CD14-positive monocyte (primary cell): ENCODE results near the gene NIPBL. TPM values are rescaled to one million over a fixed set of nuclear protein-coding genes. Genes with fewer than 3 reads are reported as not detected.

Experiments used
- DNase-seq, 3 donors: peaks; one replicate each; pipeline ENCODE4 v3.0.0-alpha.2; 2011 to 2022
- H2AFZ ChIP-seq: 2 replicates; pipeline ENCODE4 v1.6.0; 2012; ENCODE audit warnings: mild to moderate bottlenecking, low read depth, low read length, inconsistent platforms; ENCODE audit not compliant: insufficient read depth, poor library complexity, severe bottlenecking
- H3K27ac ChIP-seq, 2 donors: 1 replicate in 1 of 2; 2 replicates in 1 of 2; pipeline ENCODE4 v1.5.1; 2012 to 2013; ENCODE audit warnings: low read length in 2 of 2, control low read depth in 1 of 2, inconsistent platforms in 1 of 2, low read depth in 1 of 2, mild to moderate bottlenecking in 1 of 2
- H3K27me3 ChIP-seq, 2 donors: one replicate each; pipeline versions ENCODE4 v1.6.0 to v1.6.1; 2011 to 2013; ENCODE audit warnings: low read length in 2 of 2; ENCODE audit not compliant: control insufficient read depth in 2 of 2, insufficient read depth in 2 of 2
- H3K36me3 ChIP-seq, 2 donors: replicated peaks in 1 of 2; 1 replicate in 1 of 2; 2 replicates in 1 of 2; pipeline versions ENCODE4 v1.5.1 to v1.6.1; 2012 to 2013; ENCODE audit warnings: low read length in 2 of 2, control low read depth in 1 of 2, inconsistent platforms in 1 of 2, mild to moderate bottlenecking in 1 of 2; ENCODE audit not compliant: insufficient read depth in 2 of 2, control insufficient read depth in 1 of 2
- H3K4me1 ChIP-seq, 2 donors: 1 replicate in 1 of 2; 2 replicates in 1 of 2; pipeline versions ENCODE4 v1.5.1 to v1.6.1; 2012 to 2013; ENCODE audit warnings: low read length in 2 of 2, control low read depth in 1 of 2, inconsistent platforms in 1 of 2, mild to moderate bottlenecking in 1 of 2, moderate library complexity in 1 of 2; ENCODE audit not compliant: insufficient read depth in 2 of 2, control insufficient read depth in 1 of 2
- H3K4me2 ChIP-seq: replicated peaks from 2 replicates; pipeline ENCODE3; 2012; ENCODE audit warnings: low read length, moderate library complexity, mild to moderate bottlenecking; ENCODE audit not compliant: poor library complexity, severe bottlenecking; ENCODE audit errors: extremely low read depth
- H3K4me3 ChIP-seq, 3 experiments: fragments of 200-600 bp in 1 of 3; sonication (generic) in 1 of 3; replicated peaks in 1 of 3; 1 replicate in 2 of 3; 2 replicates in 1 of 3; pipeline ENCODE4 v1.5.1; 2011 to 2013; ENCODE audit warnings: low read length in 3 of 3, mild to moderate bottlenecking in 3 of 3, control low read depth in 2 of 3, low read depth in 2 of 3, inconsistent platforms in 1 of 3, moderate library complexity in 1 of 3
- H3K79me2 ChIP-seq: 2 replicates; pipeline ENCODE4 v1.6.0; 2012; ENCODE audit warnings: mild to moderate bottlenecking, control low read depth, inconsistent platforms, low read length, moderate library complexity; ENCODE audit not compliant: insufficient read depth
- H3K9ac ChIP-seq: 2 replicates; pipeline ENCODE4 v1.6.0; 2017; ENCODE audit warnings: low read length, mild to moderate bottlenecking; ENCODE audit not compliant: insufficient read depth, poor library complexity, severe bottlenecking
- H3K9me3 ChIP-seq, 2 donors: replicated peaks in 1 of 2; 1 replicate in 1 of 2; 2 replicates in 1 of 2; pipeline versions ENCODE4 v1.5.1 to v1.6.1; 2012 to 2013; ENCODE audit warnings: low read length in 2 of 2, control low read depth in 1 of 2; ENCODE audit not compliant: control insufficient read depth in 1 of 2, insufficient read depth in 1 of 2
- H4K20me1 ChIP-seq: 2 replicates; pipeline ENCODE4 v1.6.0; 2012; ENCODE audit warnings: mild to moderate bottlenecking, low read length, control low read depth, moderate library complexity; ENCODE audit not compliant: insufficient read depth
- H3K27ac Mint-ChIP-seq, 7 donors: one replicate each; pipeline ENCODE4 v1.8.0; 2020; ENCODE audit warnings: mild to moderate bottlenecking in 7 of 7, mixed read lengths in 7 of 7, moderate library complexity in 6 of 7, inconsistent platforms in 2 of 7
- H3K27me3 Mint-ChIP-seq, 3 donors: one replicate each; pipeline ENCODE4 v1.8.0; 2021 to 2022; ENCODE audit warnings: low read depth in 3 of 3, mild to moderate bottlenecking in 3 of 3, mixed read lengths in 3 of 3, moderate library complexity in 3 of 3, inconsistent platforms in 1 of 3
- H3K36me3 Mint-ChIP-seq, 2 donors: one replicate each; pipeline ENCODE4 v1.8.0; 2020; ENCODE audit warnings: mixed read lengths in 2 of 2, inconsistent platforms in 1 of 2, mild to moderate bottlenecking in 1 of 2
- H3K4me1 Mint-ChIP-seq: one replicate; pipeline ENCODE4 v1.8.0; 2020; ENCODE audit warnings: mild to moderate bottlenecking, mixed read lengths
- H3K4me3 Mint-ChIP-seq, 2 donors: one replicate each; pipeline ENCODE4 v1.8.0; 2020; ENCODE audit warnings: mild to moderate bottlenecking in 2 of 2, mixed read lengths in 2 of 2, moderate library complexity in 1 of 2
- H3K9me3 Mint-ChIP-seq, 7 donors: one replicate each; pipeline ENCODE4 v1.8.0; 2020 to 2022; ENCODE audit warnings: mixed read lengths in 7 of 7, mild to moderate bottlenecking in 6 of 7, moderate library complexity in 6 of 7, inconsistent platforms in 2 of 7
- CTCF ChIP-seq: fragments of 200-600 bp; IDR thresholded peaks from one replicate; pipeline ENCODE4 v1.8.0; 2022; ENCODE audit warnings: antibody characterized with exemption, mild to moderate bottlenecking
- WGBS: methylation state at CpG from one replicate; pipeline ENCODE4 v1.1.5; 2013; ENCODE audit warnings: missing lambda C conversion rate; ENCODE audit not compliant: insufficient coverage; 5-methylcytosine and 5-hydroxymethylcytosine counted together
- intact Hi-C, 2 donors: fragments of 100-400 bp; cut with micrococcal nuclease; formaldehyde crosslinking; loops; one replicate each; pipeline versions ENCODE4 v1.15.0 to v1.15.1; 2023
- polyA plus RNA-seq, 3 donors: library from polyadenylated mRNA; depleted of rRNA in 1 of 3; unstranded in 2 of 3; stranded (reverse) in 1 of 3; fragments of 300-500 nt in 2 of 3; fragments of >200 nt in 1 of 3; fragmentation: Illumina TruSeq in 2 of 3; gene quantifications; 1 replicate in 2 of 3; 2 replicates in 1 of 3; pipeline ENCODE4 v1.2.3, GENCODE V29; 2012 to 2021

Gene NIPBL
- polyA plus RNA-seq, 3 donors, result 6.6 to 36.0 (median 16.2) TPM

- Histone ChIP-seq H4K20me1 (peaks cover 52% of the 10 kb centered on the region), H3K4me1 (no peaks in the 10 kb centered on the region), H3K4me2 (no peak overlapping the region), H3K79me2 (peaks cover 28% of the 10 kb centered on the region), H3K36me3 (peaks cover 68 to 93% of the 10 kb centered on the region in 2 donors), H3K9ac (no peak overlapping the region), H3K27me3 (no peaks in the 10 kb centered on the region), H3K4me3 (no peak overlapping the region), H3K27ac (no peak overlapping the region), H2AFZ (no peak overlapping the region), H3K9me3 (no peaks in the 10 kb centered on the region)
- peaks cover 32 to 62% of the 10 kb centered on the region in 2 donors for H3K36me3 Mint-ChIP-seq
- DNase-seq, result no peak
- no peaks in the 10 kb centered on the region for H3K27me3 Mint-ChIP-seq
- intact Hi-C loops, result no loop called here
- H3K27ac Mint-ChIP-seq, result peak overlapping the region in 1 of 7 donors; percentile 72
- H3K4me3 Mint-ChIP-seq, result no peak overlapping the region
- no peaks in the 10 kb centered on the region for H3K4me1 Mint-ChIP-seq
- H3K9me3 Mint-ChIP-seq, result no peaks in the 10 kb centered on the region
- no peak for TF ChIP-seq CTCF
- WGBS, result 100% methylated on average over 2 of the region's 2 CpGs
Measured at GRCh38 chr5:36958612-36959011, 82.0 kb downstream of the NIPBL start.

- Mint-ChIP-seq H3K9me3 (no peaks in the 10 kb centered on the region), H3K27ac (no peak overlapping the region), H3K36me3 (peaks cover 45 to 79% of the 10 kb centered on the region in 2 donors), H3K4me3 (no peak overlapping the region), H3K4me1 (no peaks in the 10 kb centered on the region), H3K27me3 (no peaks in the 10 kb centered on the region)
- peaks cover 79 to 96% of the 10 kb centered on the region in 2 donors for H3K36me3 ChIP-seq
- intact Hi-C loops, result no loop called here
- H3K9me3 ChIP-seq, result no peaks in the 10 kb centered on the region
- WGBS, result no CpG with 5 or more reads among the region's 1 CpG
- H3K27ac ChIP-seq, result no peak overlapping the region
- peaks cover 4% of the 10 kb centered on the region for H4K20me1 ChIP-seq
- no peaks in the 10 kb centered on the region for H3K4me1 ChIP-seq
- no peak for DNase-seq
- no peaks in the 10 kb centered on the region for H3K27me3 ChIP-seq
- H3K79me2 ChIP-seq, result no peaks in the 10 kb centered on the region
- no peak overlapping the region for H2AFZ ChIP-seq
- H3K9ac ChIP-seq, result no peak overlapping the region
- no peak overlapping the region for H3K4me3 ChIP-seq
- no peak overlapping the region for H3K4me2 ChIP-seq
- TF ChIP-seq CTCF, result no peak
Measured at GRCh38 chr5:36965179-36965578, 88.6 kb downstream of the NIPBL start.
